Measurements from ENCODE around the gene SORBS1. TPM values are rescaled to one million over a fixed set of nuclear protein-coding genes. Genes with fewer than 3 reads are reported as not detected.
A peak's percentile ranks its signal among the peaks of the same experiment; 100 is the strongest.

Gene SORBS1
- total and polyA plus RNA-seq, 2 of the 13 experiments (the other 11 are each of a cell fraction or from before 2014, with no cell fraction given): 16.8 to 39.8 TPM

DNA sequence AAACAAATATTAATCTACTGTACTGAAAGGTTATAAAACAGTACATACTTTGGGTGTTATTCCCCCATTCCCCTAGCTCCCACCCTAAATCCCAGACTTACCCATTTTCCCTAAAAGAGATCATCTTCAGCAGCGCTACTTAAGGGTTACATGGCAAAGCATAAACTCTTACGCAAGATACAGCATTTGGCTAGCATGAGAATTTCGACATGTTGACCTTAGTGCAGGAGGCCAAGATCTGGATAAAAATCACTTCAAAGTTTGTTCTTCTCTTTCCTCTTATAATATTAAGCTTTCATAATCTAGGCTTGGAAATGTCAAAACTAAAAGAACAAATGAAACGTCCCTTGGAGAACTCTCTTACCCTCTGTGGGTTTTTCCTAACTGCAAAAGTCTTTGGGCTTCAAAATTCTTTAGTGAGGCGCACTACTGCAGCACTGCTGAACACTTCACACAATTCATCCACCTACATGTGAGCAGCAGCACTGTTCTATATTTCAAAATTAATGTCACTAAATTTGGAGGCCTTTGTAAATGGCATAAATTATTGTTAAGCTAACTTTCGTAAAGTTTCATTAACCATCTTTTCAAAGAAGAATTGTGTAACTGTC lies 210.8 kb downstream of the SORBS1 start (continued):
- TF ChIP-seq, protein P1, sequence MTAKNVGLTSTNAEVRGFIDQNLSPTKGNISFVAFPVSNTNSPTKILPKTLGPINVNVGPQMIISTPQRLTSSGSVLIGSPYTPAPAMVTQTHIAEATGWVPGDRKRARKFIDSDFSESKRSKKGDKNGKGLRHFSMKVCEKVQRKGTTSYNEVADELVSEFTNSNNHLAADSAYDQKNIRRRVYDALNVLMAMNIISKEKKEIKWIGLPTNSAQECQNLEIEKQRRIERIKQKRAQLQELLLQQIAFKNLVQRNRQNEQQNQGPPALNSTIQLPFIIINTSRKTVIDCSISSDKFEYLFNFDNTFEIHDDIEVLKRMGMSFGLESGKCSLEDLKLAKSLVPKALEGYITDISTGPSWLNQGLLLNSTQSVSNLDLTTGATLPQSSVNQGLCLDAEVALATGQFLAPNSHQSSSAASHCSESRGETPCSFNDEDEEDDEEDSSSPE (CRISPR knock-in tag; IDR thresholded peaks at IDR 0.05): no peak
- TF ChIP-seq SALL1 (CRISPR knock-in tag; IDR thresholded peaks at IDR 0.05) (peak; percentile 70; the same call in 1 of the 2 replicates), CBX5 (CRISPR knock-in tag; IDR thresholded peaks at IDR 0.05; ENCODE audit: borderline replicate concordance) (no peak), ATF7-NPFF (CRISPR knock-in tag; IDR thresholded peaks at IDR 0.05; ENCODE audit: low read depth) (no peak), CEBPG (CRISPR knock-in tag; IDR thresholded peaks at IDR 0.05) (peak; percentile 97), NCOA2 (CRISPR knock-in tag; IDR thresholded peaks at IDR 0.05) (peak; percentile 83), RXRB (CRISPR knock-in tag; IDR thresholded peaks at IDR 0.05; ENCODE audit: borderline replicate concordance) (peak; percentile 84), RARA (CRISPR knock-in tag; IDR thresholded peaks at IDR 0.05) (peak; percentile 76), ZNF142 (CRISPR knock-in tag; IDR thresholded peaks at IDR 0.05) (no peak), NCOR1 (IDR thresholded peaks at IDR 0.05; ENCODE audit: borderline replicate concordance, low read length) (peak; percentile 54; the same call in 1 of the 2 replicates), MIXL1 (CRISPR knock-in tag; IDR thresholded peaks at IDR 0.05) (peak; percentile 38; the same call in 1 of the 2 replicates), CHD4 (IDR thresholded peaks at IDR 0.05; ENCODE audit: borderline replicate concordance, low read length) (no peak), HNF4A (CRISPR knock-in tag; IDR thresholded peaks at IDR 0.05) (peak; percentile 85), FOXJ3 (CRISPR knock-in tag; IDR thresholded peaks at IDR 0.05; ENCODE audit: borderline replicate concordance) (peak; percentile 79; the same call in 1 of the 2 replicates), ZNF264 (CRISPR knock-in tag; IDR thresholded peaks at IDR 0.05) (0 out of 2 replicates have a peak, but pooled peaks have one; percentile 58), ZSCAN29 (CRISPR knock-in tag; conservative IDR thresholded peaks at IDR 0.05) (no peak)
- TF ChIP-seq, protein P2, sequence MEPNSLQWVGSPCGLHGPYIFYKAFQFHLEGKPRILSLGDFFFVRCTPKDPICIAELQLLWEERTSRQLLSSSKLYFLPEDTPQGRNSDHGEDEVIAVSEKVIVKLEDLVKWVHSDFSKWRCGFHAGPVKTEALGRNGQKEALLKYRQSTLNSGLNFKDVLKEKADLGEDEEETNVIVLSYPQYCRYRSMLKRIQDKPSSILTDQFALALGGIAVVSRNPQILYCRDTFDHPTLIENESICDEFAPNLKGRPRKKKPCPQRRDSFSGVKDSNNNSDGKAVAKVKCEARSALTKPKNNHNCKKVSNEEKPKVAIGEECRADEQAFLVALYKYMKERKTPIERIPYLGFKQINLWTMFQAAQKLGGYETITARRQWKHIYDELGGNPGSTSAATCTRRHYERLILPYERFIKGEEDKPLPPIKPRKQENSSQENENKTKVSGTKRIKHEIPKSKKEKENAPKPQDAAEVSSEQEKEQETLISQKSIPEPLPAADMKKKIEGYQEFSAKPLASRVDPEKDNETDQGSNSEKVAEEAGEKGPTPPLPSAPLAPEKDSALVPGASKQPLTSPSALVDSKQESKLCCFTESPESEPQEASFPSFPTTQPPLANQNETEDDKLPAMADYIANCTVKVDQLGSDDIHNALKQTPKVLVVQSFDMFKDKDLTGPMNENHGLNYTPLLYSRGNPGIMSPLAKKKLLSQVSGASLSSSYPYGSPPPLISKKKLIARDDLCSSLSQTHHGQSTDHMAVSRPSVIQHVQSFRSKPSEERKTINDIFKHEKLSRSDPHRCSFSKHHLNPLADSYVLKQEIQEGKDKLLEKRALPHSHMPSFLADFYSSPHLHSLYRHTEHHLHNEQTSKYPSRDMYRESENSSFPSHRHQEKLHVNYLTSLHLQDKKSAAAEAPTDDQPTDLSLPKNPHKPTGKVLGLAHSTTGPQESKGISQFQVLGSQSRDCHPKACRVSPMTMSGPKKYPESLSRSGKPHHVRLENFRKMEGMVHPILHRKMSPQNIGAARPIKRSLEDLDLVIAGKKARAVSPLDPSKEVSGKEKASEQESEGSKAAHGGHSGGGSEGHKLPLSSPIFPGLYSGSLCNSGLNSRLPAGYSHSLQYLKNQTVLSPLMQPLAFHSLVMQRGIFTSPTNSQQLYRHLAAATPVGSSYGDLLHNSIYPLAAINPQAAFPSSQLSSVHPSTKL (CRISPR knock-in tag; IDR thresholded peaks at IDR 0.05): peak; percentile 88
- TF ChIP-seq, protein P3, sequence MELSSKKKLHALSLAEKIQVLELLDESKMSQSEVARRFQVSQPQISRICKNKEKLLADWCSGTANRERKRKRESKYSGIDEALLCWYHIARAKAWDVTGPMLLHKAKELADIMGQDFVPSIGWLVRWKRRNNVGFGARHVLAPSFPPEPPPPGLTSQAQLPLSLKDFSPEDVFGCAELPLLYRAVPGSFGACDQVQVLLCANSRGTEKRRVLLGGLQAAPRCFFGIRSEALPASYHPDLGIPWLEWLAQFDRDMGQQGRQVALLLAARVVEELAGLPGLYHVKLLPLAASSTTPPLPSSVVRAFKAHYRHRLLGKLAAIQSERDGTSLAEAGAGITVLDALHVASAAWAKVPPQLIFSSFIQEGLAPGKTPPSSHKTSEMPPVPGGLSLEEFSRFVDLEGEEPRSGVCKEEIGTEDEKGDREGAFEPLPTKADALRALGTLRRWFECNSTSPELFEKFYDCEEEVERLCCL (CRISPR knock-in tag; IDR thresholded peaks at IDR 0.05; ENCODE audit: borderline replicate concordance): no peak
